CD4-positive, alpha-beta T cell treated with Interleukin-6 at 100 ng/mL for 8 hours (primary cell): ENCODE data around the gene PHAF1.

Experiments
- DNase-seq: peaks from one replicate; pipeline ENCODE4 v3.0.0-alpha.2; 2020; ENCODE audit warnings: mixed read lengths, low spot score

The PHAF1 gene

DNA sequence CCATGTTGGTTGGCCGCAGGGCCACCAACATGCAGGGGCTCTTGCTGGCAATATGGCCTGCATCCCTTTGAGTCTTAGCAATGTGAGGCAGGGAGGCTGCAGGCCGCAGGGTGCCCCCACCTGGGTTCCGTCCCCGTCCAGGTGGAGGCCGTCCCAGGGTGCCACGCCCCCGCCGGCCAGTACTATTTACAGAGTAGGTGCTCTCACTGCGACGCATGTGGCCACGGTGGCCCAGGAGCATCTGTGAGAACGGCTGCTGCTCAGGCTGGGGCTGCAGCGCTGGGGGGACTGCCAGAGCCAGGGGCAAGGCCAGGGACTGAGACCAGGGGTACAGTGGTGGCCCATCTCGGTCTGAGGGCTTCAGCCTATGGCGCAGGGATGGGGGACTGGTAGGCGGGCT lies 70.4 kb downstream of the PHAF1 start:
- no peak for DNase-seq

DNA sequence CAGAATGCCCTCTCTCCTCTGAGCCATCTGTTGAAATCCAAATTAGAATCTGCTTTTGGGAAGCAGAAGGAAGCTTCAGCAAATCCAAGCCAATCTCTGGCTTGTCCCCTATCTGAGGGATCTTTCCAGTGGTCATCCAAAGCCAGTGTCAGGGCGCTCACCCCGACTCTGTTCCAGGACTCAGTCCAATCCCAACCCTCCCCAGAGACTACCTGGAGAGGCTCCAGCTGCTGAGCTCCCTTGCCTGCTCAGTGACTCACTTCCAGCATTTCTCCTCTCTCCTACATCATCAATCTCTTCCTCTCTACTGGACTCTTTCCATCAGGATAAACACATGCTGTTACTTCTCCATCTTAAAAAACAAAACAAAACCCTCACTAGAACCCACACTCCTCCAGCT lies 71.6 kb downstream of the PHAF1 start:
- no peak for DNase-seq

DNA sequence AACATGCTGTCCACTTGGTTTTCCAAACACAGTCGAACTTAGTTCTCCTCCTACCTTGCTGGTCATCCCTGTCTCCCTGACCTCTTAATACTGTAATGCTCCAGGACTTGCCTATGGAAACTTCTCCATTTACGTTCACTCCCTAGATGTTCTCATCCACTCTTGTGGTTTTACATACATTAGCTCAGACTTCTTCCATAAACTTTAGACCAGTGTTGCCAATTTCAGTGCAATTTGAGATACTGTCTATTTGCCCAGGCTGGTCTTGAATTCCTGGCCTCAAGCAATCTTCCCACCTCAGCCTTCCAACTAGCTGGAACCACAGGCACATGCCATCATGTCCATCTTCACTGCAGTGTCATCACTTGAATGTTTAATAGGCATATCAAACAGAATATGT lies 72.5 kb downstream of the PHAF1 start:
- DNase-seq, result no peak

DNA sequence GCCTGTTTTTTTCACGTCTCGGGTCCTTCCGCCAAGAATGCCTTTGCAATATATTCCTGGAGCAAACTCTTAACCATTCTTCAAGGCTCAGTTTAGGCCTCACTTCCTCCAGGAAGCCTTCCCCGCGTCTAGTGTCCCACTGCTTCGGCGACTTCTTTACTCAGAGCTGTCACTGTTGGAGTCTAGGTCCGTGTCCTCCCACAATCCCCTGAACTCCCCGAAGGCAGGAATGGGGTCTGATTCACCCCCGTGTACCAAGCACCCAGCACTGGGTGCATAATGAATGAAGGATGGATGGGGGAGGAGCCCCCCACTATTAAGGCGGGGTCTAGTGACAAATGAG lies 73.5 kb downstream of the PHAF1 start:
- DNase-seq, result no peak

- peak; percentile 96 for DNase-seq
Measured at GRCh38 chr16:67183627-67184452, 74.1 kb downstream of the PHAF1 start, which contains the start of gene MATCAP1. Gene MATCAP1 (minus strand): TSS chr16:67183963. CDS start chr16:67180610, 3,353 bp downstream.

DNA sequence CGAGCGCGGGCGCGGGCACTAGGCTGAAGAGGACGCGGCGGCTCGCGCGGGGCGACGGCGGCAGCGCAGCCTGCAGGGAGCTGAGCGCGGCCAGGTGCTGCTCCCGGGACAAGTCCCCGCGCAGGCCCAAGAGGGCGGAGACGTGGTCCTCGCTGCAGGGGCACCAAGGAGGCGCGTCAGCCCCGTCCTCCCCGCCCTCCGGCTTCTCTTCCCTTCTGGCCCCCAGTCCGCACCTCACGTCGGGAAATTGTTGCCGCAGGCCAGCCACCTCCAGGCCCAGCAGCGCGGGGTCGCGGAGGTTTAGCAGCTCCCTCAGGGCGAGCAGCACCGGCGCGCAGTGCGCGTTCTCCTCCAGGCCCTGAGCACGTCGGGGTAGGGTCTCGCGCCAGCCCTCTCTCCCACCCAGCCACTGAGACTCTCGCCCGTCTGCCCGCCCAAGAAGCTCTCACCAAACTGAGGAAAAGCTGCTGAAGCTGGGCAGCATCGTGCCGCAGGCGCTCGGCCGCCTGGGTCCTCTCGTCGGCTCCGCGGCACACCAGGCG lies 74.8 kb downstream of the PHAF1 start:
- DNase-seq, result no peak

DNA sequence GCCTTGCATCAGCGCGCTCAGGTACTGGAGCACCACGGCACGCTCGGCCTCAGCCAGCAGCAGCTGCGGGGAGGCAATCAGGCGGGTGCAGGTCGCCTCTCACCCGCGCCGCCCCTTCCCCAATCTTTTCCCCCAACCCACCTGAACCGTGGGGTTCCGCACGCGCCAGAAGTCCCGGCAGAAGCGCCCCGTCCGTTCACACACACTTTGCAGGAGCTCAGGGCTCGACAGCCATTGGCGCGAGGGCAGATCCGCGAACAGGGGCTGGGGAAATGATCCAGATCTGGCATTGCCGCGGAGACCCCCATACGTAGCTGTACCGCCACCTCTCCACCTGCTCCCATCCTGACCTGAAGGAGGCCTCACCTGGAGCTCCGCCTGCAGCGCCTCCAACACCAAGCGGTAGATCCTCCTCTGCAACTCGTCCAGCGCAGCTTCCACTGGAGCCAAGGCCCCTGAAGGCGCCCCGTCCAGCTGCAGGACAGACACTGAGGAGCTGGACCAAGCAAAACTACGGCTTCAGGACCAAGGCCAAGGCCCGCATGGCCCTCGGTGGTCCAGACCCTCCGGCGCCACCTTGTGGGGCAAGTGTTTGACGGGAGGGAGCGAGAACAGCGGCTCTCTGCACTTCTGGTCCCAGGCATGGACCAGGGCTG lies 75.4 kb downstream of the PHAF1 start:
- peak; percentile 77 for DNase-seq

GRCh38 chr16:67185651-67186134 lies 76.0 kb downstream of the PHAF1 start:
- no peak for DNase-seq

DNA sequence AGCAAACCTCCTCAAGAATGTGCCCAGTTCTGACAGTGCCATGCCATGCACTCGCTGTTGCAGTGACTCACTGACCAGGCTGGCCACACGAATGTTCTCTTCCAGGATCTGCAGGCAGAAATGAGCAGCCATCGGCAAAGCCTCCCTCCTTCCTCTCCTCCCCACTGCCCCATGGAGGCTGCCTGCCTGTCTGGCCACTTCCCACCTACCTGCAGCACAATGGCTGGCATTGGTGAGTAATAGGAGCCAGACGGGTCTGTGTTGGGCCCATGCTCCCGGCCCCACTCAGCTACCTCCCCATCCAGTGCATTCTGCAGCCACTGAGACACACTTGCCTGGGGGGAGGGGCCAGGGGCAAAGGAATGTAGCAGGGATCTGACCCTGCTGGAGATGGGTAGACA lies 76.8 kb downstream of the PHAF1 start:
- no peak for DNase-seq

DNA sequence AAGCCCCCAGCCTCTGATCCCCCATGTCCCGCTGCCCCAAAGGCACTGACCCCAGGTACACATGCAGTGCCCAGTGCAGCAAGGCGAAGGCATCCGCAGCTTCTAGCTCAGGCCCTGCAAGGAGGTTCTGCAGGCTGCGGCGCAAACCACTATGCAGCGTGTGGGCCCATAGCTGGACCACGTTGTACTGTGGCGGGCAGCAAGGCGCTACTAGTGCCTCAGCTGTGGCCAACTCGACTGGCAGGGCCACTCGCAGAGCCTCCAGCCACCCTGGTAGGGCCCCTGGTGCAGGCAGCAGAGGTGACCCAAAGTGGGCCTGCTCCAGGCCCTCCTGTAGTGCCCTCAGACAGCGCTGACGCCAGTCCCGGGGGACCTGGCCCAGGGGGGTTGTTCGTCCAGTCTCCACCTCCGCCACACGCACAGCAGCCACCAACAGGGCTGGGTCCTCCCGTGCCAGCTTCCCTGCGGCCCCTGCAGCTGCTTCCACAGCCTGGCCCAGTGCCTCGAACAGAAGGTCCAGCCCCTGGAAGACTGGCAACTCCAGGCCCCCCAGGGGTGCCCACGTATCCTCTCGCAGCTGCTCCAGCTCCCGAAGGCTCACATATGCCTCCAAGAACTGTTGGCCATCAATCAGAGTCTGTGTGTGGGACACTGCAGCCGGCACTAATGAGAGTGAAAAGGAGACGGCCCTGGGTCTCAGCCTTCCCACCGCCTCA lies 77.6 kb downstream of the PHAF1 start:
- DNase-seq, result no peak

GRCh38 chr16:67188323-67188722 lies 78.6 kb downstream of the PHAF1 start:
- DNase-seq, result no peak

DNA sequence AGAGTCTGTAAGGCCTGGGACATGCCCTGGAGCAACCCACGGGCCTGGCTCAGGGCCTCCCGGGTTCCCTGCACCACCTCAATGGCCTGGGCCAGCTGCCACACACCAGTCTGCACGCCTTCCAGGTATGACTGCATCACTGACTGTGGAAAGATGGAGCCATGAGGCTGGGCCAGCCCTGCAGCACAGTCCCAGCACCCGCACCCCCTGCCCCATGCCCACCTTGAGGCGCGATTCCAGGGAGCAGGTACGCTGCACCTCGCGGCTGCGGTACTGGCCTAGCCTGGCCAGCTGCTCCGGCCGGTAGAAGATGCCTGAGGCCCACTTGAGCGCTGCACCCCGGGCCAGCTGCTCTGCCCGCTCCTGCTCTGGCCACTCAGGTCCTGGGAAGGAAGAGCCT lies 79.1 kb downstream of the PHAF1 start:
- no peak for DNase-seq

- no peak for DNase-seq
Measured at GRCh38 chr16:67190041-67190440, 80.3 kb downstream of the PHAF1 start, which contains the start of gene EXOC3L1. Gene EXOC3L1 (minus strand): TSS chr16:67190136. CDS start chr16:67189676, 460 bp downstream.

GRCh38 chr16:67190448-67191399 lies 81.0 kb downstream of the PHAF1 start:
- no peak for DNase-seq

DNA sequence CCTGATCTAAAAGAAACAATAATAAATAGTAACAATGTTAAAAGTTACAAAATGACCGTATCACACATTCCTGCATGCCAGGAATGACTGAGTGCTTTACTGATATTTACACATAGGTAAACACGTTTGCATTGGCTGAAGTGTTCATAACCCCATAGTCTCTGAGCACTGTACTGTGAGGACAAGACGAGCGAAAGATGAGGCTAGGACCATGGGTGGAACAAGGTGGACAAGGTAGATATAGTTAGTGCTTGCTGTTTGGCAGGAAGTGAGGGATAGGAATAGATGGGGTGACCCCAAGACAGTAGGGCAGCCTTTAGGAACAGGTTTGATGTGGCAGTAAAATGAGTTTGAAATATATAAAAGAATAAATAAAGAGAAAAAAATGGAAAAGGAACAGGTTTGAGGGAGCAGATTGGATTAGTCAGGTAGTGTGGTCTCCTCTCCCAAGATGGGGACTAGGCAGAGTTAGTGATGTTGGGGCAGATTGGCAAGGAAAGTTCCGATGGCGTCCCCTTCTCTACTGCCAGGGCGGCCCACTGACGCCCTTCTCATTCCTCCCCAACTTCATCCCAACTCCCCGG lies 81.8 kb downstream of the PHAF1 start:
- no peak for DNase-seq

GRCh38 chr16:67191995-67192681 lies 82.4 kb downstream of the PHAF1 start, which contains the start of gene E2F4:
Gene E2F4 (plus strand): TSS chr16:67192155. CDS start chr16:67192228, 73 bp downstream.
- peak; percentile 85 for DNase-seq

- no peak for DNase-seq
Measured at GRCh38 chr16:67192781-67193361, 83.1 kb downstream of the PHAF1 start.

DNA sequence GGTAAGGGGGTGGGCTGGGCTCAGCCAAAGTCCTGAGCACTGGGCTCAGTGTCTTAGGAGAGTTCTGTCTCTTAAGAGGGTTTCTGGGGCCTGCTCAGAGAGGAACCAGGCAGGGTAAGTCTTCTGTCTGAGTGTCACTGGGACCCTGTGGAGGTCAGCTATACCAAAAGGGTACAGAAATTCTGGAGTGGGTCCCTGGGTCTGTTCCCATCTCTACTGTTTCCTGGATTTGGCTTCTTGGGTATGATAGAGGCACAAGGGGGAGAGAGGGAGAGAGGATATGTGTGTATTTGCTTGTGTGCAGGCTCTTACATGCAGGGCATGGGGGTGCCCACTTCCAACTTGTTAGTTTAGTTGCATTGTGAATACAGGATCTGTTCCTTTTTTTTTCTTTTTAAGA lies 83.8 kb downstream of the PHAF1 start:
- DNase-seq, result no peak

GRCh38 chr16:67194260-67194659 lies 84.5 kb downstream of the PHAF1 start:
- no peak for DNase-seq

DNA sequence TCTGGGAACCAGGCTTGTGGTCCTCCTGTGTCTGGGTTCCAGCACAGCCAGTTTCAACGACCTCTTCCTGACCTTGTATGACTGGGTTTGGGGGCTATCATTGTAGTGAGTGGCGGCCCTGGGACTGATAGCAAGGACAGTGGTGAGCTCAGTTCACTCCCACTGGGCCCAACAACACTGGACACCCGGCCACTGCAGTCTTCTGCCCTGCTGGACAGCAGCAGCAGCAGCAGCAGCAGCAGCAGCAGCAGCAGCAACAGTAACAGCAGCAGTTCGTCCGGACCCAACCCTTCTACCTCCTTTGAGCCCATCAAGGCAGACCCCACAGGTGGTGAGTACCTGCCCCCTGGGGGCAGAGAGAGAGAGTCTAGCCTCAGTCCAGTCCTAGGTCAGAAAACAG lies 85.9 kb downstream of the PHAF1 start:
- no peak for DNase-seq
